22Rv1 (cell line): ENCODE data around the gene JKAMP.
A peak's percentile ranks its signal among the peaks of the same experiment; 100 is the strongest.

Experiments
- H3K27ac ChIP-seq: fragments of 450-650 bp; 2 replicates; pipeline ENCODE4 v1.5.1; 2017
- CTCF ChIP-seq: fragments of 450-650 bp; IDR thresholded peaks from 2 replicates; pipeline ENCODE4 v1.5.1; 2017; ENCODE audit warnings: mild to moderate bottlenecking
- ZFX ChIP-seq: fragments of 450-650 bp; IDR thresholded peaks from 2 replicates; pipeline ENCODE4 v1.6.1; 2017; ENCODE audit warnings: antibody characterized with exemption, borderline replicate concordance

Gene JKAMP

GRCh38 chr14:59464486-59465315 lies 19.6 kb upstream of the JKAMP start:
- TF ChIP-seq ZFX (no peak), CTCF (no peak)
- peak overlapping the region; percentile 59 for H3K27ac ChIP-seq

GRCh38 chr14:59465316-59466135 lies 18.8 kb upstream of the JKAMP start, which contains the start of gene GPR135:
Gene GPR135 (minus strand): TSS chr14:59465380. CDS start chr14:59465226, 154 bp downstream.
- H3K27ac ChIP-seq = peak within 1 kb of the TSS; percentile 59
- TF ChIP-seq ZFX (no peak), CTCF (no peak)

GRCh38 chr14:59474172-59474571 lies 10.1 kb upstream of the JKAMP start:
- H3K27ac ChIP-seq = no peak overlapping the region
- TF ChIP-seq CTCF (no peak), ZFX (no peak)

GRCh38 chr14:59475709-59476108 lies 8.6 kb upstream of the JKAMP start:
- TF ChIP-seq CTCF = no peak
- TF ChIP-seq ZFX = no peak
- no peak overlapping the region for H3K27ac ChIP-seq

- TF ChIP-seq ZFX (no peak), CTCF (no peak)
- H3K27ac ChIP-seq = no peak overlapping the region
Observed at GRCh38 chr14:59478540-59478939, 5.8 kb upstream of the JKAMP start.

GRCh38 chr14:59480166-59480565 lies 4.2 kb upstream of the JKAMP start:
- TF ChIP-seq ZFX (no peak), CTCF (no peak)
- H3K27ac ChIP-seq = no peak overlapping the region

GRCh38 chr14:59481407-59481806 lies 2.9 kb upstream of the JKAMP start:
- TF ChIP-seq ZFX (no peak), CTCF (no peak)
- no peak overlapping the region for H3K27ac ChIP-seq
